ENCODE results near the gene RAB40C. TPM values are rescaled to one million over a fixed set of nuclear protein-coding genes. Genes with fewer than 3 reads are reported as not detected.

Gene RAB40C, protein sequence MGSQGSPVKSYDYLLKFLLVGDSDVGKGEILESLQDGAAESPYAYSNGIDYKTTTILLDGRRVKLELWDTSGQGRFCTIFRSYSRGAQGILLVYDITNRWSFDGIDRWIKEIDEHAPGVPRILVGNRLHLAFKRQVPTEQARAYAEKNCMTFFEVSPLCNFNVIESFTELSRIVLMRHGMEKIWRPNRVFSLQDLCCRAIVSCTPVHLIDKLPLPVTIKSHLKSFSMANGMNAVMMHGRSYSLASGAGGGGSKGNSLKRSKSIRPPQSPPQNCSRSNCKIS
- total RNA-seq (2014; rRNA removed; shearing (Covaris generic)) = 26.3 and 26.4 TPM in 2 replicates

- peak within 1 kb of the TSS; percentile 87 for H3K4me3 ChIP-seq (ENCODE audit: insufficient read depth, low read depth, low read length)
- DNase-seq = peak; percentile 100
- H3K36me3 ChIP-seq (replicated peaks; ENCODE audit: control insufficient read depth, insufficient read depth, low read length) = no peaks in the 10 kb centered on the region; the same call in none of the 2 replicates
- peaks cover 14% of the 10 kb centered on the region for H3K27me3 ChIP-seq (ENCODE audit: control insufficient read depth, insufficient read depth, low read length)
Measured at GRCh38 chr16:589658-590187, at the start of gene RAB40C. RAB40C (plus strand) TSS chr16:590066; CDS start chr16:590292, 226 bp downstream.

DNA sequence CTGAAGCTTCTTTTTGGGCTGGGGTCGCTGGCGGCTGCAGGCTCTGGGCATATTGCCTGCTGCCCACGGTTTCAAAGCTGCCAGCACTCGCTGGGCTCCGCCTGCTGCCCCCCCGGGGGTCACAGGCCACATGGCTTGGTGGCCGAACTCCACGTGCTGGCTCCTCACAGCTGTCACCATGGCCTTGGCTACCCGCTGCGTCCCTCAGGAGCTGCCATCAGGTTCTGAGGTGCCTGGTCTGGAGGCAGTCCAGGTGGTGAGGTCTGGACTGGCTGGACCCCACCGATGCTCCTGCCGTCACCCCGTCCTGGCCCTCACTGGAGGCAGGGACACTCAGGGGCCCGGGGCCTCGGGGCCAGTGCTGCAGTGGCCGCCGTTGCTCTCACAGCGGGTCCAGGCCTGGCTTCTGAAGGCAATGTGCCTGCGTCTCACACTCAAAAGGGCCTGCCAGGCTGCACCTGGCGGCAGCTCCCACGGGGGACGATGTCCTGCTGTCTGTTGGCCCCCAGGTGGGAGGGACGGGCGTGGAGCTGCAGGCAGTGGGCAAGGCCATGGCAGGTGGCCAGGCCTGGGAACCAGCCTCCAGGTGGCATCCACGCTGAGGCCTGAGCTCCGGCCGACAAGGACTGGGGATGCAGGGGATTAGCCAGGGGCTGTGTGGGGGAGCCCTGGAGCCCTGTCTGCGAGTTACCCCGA is 49.1 kb upstream of the RAB40C start:
- Histone ChIP-seq H3K4me3 (ENCODE audit: insufficient read depth, low read depth, low read length) (no peak overlapping the region), H3K36me3 (replicated peaks; ENCODE audit: control insufficient read depth, insufficient read depth, low read length) (no peaks in the 10 kb centered on the region; the same call in 1 of the 2 replicates), H3K27me3 (ENCODE audit: control insufficient read depth, insufficient read depth, low read length) (no peaks in the 10 kb centered on the region)
- DNase-seq = no peak

- H3K4me3 ChIP-seq (ENCODE audit: insufficient read depth, low read depth, low read length) = no peak overlapping the region
- peak; percentile 71 for DNase-seq
- no peaks in the 10 kb centered on the region for H3K27me3 ChIP-seq (ENCODE audit: control insufficient read depth, insufficient read depth, low read length)
- no peaks in the 10 kb centered on the region for H3K36me3 ChIP-seq (replicated peaks; ENCODE audit: control insufficient read depth, insufficient read depth, low read length)
Measured at GRCh38 chr16:543301-544164, 46.3 kb upstream of the RAB40C start.

GRCh38 chr16:544517-544916 is 45.3 kb upstream of the RAB40C start:
- DNase-seq = no peak
- no peaks in the 10 kb centered on the region for H3K36me3 ChIP-seq (replicated peaks; ENCODE audit: control insufficient read depth, insufficient read depth, low read length)
- H3K4me3 ChIP-seq (ENCODE audit: insufficient read depth, low read depth, low read length) = no peak overlapping the region
- H3K27me3 ChIP-seq (ENCODE audit: control insufficient read depth, insufficient read depth, low read length) = no peaks in the 10 kb centered on the region

GRCh38 chr16:546909-547770 is 42.7 kb upstream of the RAB40C start:
- no peak overlapping the region for H3K4me3 ChIP-seq (ENCODE audit: insufficient read depth, low read depth, low read length)
- peak; percentile 93 for DNase-seq
- no peaks in the 10 kb centered on the region for H3K27me3 ChIP-seq (ENCODE audit: control insufficient read depth, insufficient read depth, low read length)
- no peaks in the 10 kb centered on the region for H3K36me3 ChIP-seq (replicated peaks; ENCODE audit: control insufficient read depth, insufficient read depth, low read length)

DNA sequence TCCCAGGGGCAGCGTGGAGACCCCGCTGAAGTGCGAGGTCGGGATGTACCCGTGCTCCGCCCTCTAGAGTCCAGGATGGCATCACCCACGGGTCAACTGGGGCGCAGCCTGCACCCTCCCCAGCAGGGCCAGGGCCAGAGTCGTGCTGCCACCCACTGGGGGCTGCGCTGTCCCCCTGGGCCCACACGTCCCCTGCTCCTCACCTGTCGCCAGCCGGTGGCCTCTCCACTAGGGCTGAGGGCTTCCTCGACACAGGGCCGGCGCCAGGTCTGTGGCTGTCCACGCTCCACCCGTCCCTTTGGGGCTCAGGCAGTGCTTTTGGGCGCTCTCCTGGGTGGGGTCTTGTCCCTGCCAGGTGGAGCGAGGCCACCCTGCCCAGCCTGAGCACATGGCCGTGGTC is 41.3 kb upstream of the RAB40C start:
- H3K27me3 ChIP-seq (ENCODE audit: control insufficient read depth, insufficient read depth, low read length) = no peaks in the 10 kb centered on the region
- H3K36me3 ChIP-seq (replicated peaks; ENCODE audit: control insufficient read depth, insufficient read depth, low read length) = no peaks in the 10 kb centered on the region
- H3K4me3 ChIP-seq (ENCODE audit: insufficient read depth, low read depth, low read length) = no peak overlapping the region
- DNase-seq = no peak

GRCh38 chr16:549544-550263 is 40.2 kb upstream of the RAB40C start:
- no peaks in the 10 kb centered on the region for H3K36me3 ChIP-seq (replicated peaks; ENCODE audit: control insufficient read depth, insufficient read depth, low read length)
- DNase-seq = peak; percentile 94
- H3K4me3 ChIP-seq (ENCODE audit: insufficient read depth, low read depth, low read length) = no peak overlapping the region
- H3K27me3 ChIP-seq (ENCODE audit: control insufficient read depth, insufficient read depth, low read length) = no peaks in the 10 kb centered on the region

- no peak for DNase-seq
- no peak overlapping the region for H3K4me3 ChIP-seq (ENCODE audit: insufficient read depth, low read depth, low read length)
- no peaks in the 10 kb centered on the region for H3K27me3 ChIP-seq (ENCODE audit: control insufficient read depth, insufficient read depth, low read length)
- H3K36me3 ChIP-seq (replicated peaks; ENCODE audit: control insufficient read depth, insufficient read depth, low read length) = no peaks in the 10 kb centered on the region
Measured at GRCh38 chr16:551210-551609, 38.7 kb upstream of the RAB40C start.

GRCh38 chr16:552171-552570 is 37.7 kb upstream of the RAB40C start:
- DNase-seq = no peak
- no peak overlapping the region for H3K4me3 ChIP-seq (ENCODE audit: insufficient read depth, low read depth, low read length)
- no peaks in the 10 kb centered on the region for H3K36me3 ChIP-seq (replicated peaks; ENCODE audit: control insufficient read depth, insufficient read depth, low read length)
- no peaks in the 10 kb centered on the region for H3K27me3 ChIP-seq (ENCODE audit: control insufficient read depth, insufficient read depth, low read length)

- Histone ChIP-seq H3K27me3 (ENCODE audit: control insufficient read depth, insufficient read depth, low read length) (peaks cover under 1% of the 10 kb centered on the region; the same call in 1 of the 2 replicates), H3K4me3 (ENCODE audit: insufficient read depth, low read depth, low read length) (no peak overlapping the region), H3K36me3 (replicated peaks; ENCODE audit: control insufficient read depth, insufficient read depth, low read length) (no peaks in the 10 kb centered on the region)
- no peak for DNase-seq
Measured at GRCh38 chr16:553601-554296, 36.1 kb upstream of the RAB40C start.

DNA sequence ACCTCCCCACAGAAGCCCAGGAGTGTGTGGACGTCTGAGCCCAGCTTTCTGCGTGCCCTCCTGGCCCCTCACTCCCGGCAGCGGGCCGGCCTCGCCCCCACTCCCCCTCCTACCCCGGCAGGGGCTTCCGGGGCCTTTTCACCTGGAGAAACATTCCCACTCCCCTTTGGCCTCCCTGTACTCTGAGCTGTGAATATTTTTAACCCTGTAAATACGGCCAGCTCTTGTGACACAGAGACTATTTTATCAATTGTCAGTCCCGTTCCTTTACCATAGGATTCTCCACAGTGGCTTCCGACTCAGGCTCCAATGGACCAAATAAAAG is 35.6 kb upstream of the RAB40C start:
- DNase-seq = no peak
- no peak overlapping the region for H3K4me3 ChIP-seq (ENCODE audit: insufficient read depth, low read depth, low read length)
- H3K27me3 ChIP-seq (ENCODE audit: control insufficient read depth, insufficient read depth, low read length) = peaks cover 6% of the 10 kb centered on the region
- H3K36me3 ChIP-seq (replicated peaks; ENCODE audit: control insufficient read depth, insufficient read depth, low read length) = no peaks in the 10 kb centered on the region

- Histone ChIP-seq H3K4me3 (ENCODE audit: insufficient read depth, low read depth, low read length) (no peak overlapping the region), H3K36me3 (replicated peaks; ENCODE audit: control insufficient read depth, insufficient read depth, low read length) (no peaks in the 10 kb centered on the region), H3K27me3 (ENCODE audit: control insufficient read depth, insufficient read depth, low read length) (peaks cover 11% of the 10 kb centered on the region)
- peak; percentile 76 for DNase-seq
Measured at GRCh38 chr16:554640-555365, 35.1 kb upstream of the RAB40C start.

Data from H7 (cell line).